ENCODE results near the gene ASXL3. TPM values are rescaled to one million over a fixed set of nuclear protein-coding genes. Genes with fewer than 3 reads are reported as not detected.

Gene ASXL3
- total RNA-seq, 1 experiment from 2014 or later, result not detected

- DNase-seq (ENCODE audit: low read depth, low spot score), result no peak
- ChIA-PET CTCF (no interaction called here), POLR2A (no interaction called here)
Measured at GRCh38 chr18:33697498-33697897, 119.5 kb downstream of the ASXL3 start.

More at GRCh38 chr18:33697498-33697897, 119.5 kb downstream of the ASXL3 start:
- no peak overlapping the region for H3K27ac ChIP-seq (ENCODE audit: low read depth, low read length)
- no peaks in the 10 kb centered on the region for H4K20me1 ChIP-seq (ENCODE audit: insufficient read depth)
- no peak overlapping the region for H3K4me2 ChIP-seq (ENCODE audit: low read length)
- H3K79me2 ChIP-seq (ENCODE audit: insufficient read depth, low read length), result no peaks in the 10 kb centered on the region
- ATAC-seq, result no peak
- H3K9ac ChIP-seq (ENCODE audit: low read length), result no peak overlapping the region
- no peak for TF ChIP-seq MAX (IDR thresholded peaks at IDR 0.05)
- TF ChIP-seq REST (IDR thresholded peaks at IDR 0.05; ENCODE audit: low read depth), result no peak
- TF ChIP-seq ATF3 (IDR thresholded peaks at IDR 0.05), result no peak
- no peak for TF ChIP-seq FOSL1 (IDR thresholded peaks at IDR 0.05; ENCODE audit: low read depth)
- no peak for TF ChIP-seq EZH2 (IDR thresholded peaks at IDR 0.05)
- no peak for TF ChIP-seq CTCF (IDR thresholded peaks at IDR 0.05 in 2 of 3, conservative IDR thresholded peaks at IDR 0.05 in 1 of 3; ENCODE audit: borderline replicate concordance in 1 of 3, insufficient read depth in 1 of 3, low read depth in 2 of 3, low read length in 2 of 3)
- TF ChIP-seq RAD21 (IDR thresholded peaks at IDR 0.05; ENCODE audit: low read depth), result no peak
- TF ChIP-seq JUND (IDR thresholded peaks at IDR 0.05), result no peak
- TF ChIP-seq TCF7L2 (IDR thresholded peaks at IDR 0.05; ENCODE audit: borderline replicate concordance, extremely low read depth, insufficient read depth, insufficient read length), result no peak
- TF ChIP-seq EGR1 (IDR thresholded peaks at IDR 0.05; ENCODE audit: low read depth), result no peak
- TF ChIP-seq ZNF274 (IDR thresholded peaks at IDR 0.05; ENCODE audit: low read depth, low read length), result no peak
- TF ChIP-seq CEBPB (IDR thresholded peaks at IDR 0.05; ENCODE audit: low read depth), result no peak
- TF ChIP-seq ELF1 (IDR thresholded peaks at IDR 0.05; ENCODE audit: borderline replicate concordance, low read depth), result no peak
- no peak for TF ChIP-seq YY1 (IDR thresholded peaks at IDR 0.05; ENCODE audit: extremely low read depth, insufficient replicate concordance, low read depth, low read length)
- no peaks in the 10 kb centered on the region for H3K36me3 ChIP-seq (ENCODE audit: control insufficient read depth in 1 of 2, insufficient read depth in 2 of 2, low read length in 2 of 2)
- no peaks in the 10 kb centered on the region for H3K9me2 ChIP-seq (ENCODE audit: insufficient read depth)
- H3K4me3 ChIP-seq (replicated peaks in 1 of 2; ENCODE audit: low read depth in 1 of 2, low read length in 2 of 2), result no peak overlapping the region
- RAD21 ChIA-PET (ENCODE audit: low non-redundant PET in 1 of 2, low total read pairs in 2 of 2, uncharacterized antibody in 2 of 2, unreplicated experiment in 2 of 2), result no interaction called here
- BruUV-seq (replicated peaks), result no TSS peak
- no peak overlapping the region for H2AFZ ChIP-seq (ENCODE audit: low read depth, low read length, poor library complexity, severe bottlenecking)
- H3K9me3 ChIP-seq (ENCODE audit: control insufficient read depth in 1 of 2, insufficient read depth in 1 of 2, low read depth in 1 of 2, low read length in 2 of 2), result peaks cover 6 to 20% of the 10 kb centered on the region in 2 experiments; a peak in 2 of 4 replicates
- H3K27me3 ChIP-seq (ENCODE audit: insufficient read depth, low read length), result no peaks in the 10 kb centered on the region
- intact Hi-C loops (cut with micrococcal nuclease), result loop anchor here (5.0 kb wide), 1 partner anchor 215 kb away; no protein-coding TSS in a partner anchor
- no peaks in the 10 kb centered on the region for H3K4me1 ChIP-seq (ENCODE audit: control insufficient read depth in 1 of 2, insufficient read depth in 2 of 2, low read length in 2 of 2)

Data from HCT116 (cell line).